HL-60 (cell line): ENCODE measurements around the gene NXNL1.
A peak's percentile ranks its signal among the peaks of the same experiment; 100 is the strongest.

ENCODE experiments used
- DNase-seq, 2 experiments: peaks; one replicate each; pipeline ENCODE4 v3.0.0-alpha.2; 2010 to 2020; ENCODE audit warnings: low read depth in 1 of 2, low spot score in 1 of 2
- H3K27ac ChIP-seq: fragments of 250-450 bp; sonication (Bioruptor Pico); replicated peaks from 2 replicates; pipeline ENCODE4 v1.5.1; 2020; ENCODE audit warnings: mild to moderate bottlenecking, moderate library complexity
- H3K27me3 ChIP-seq: fragments of 250-450 bp; sonication (Bioruptor Pico); 2 replicates; pipeline ENCODE4 v1.5.1; 2021; ENCODE audit warnings: mild to moderate bottlenecking, moderate library complexity; ENCODE audit not compliant: insufficient read depth, poor library complexity, severe bottlenecking
- H3K4me3 ChIP-seq: replicated peaks from 2 replicates; pipeline ENCODE4 v1.5.1; 2011; ENCODE audit warnings: mild to moderate bottlenecking, control low read depth, low read length; ENCODE audit not compliant: insufficient read depth
- GABPA ChIP-seq: IDR thresholded peaks from 2 replicates; pipeline ENCODE4 v1.6.1; 2012; ENCODE audit warnings: low read depth
- POLR2AphosphoS5 ChIP-seq: IDR thresholded peaks from 2 replicates; pipeline ENCODE4 v1.6.1; 2012; ENCODE audit warnings: low read depth
- SPI1 ChIP-seq: IDR thresholded peaks from 2 replicates; pipeline ENCODE4 v1.6.1; 2012; ENCODE audit warnings: low read depth, mild to moderate bottlenecking, borderline replicate concordance
- TF ChIP-seq, protein P1 (sequence below): IDR thresholded peaks from 2 replicates; pipeline ENCODE4 v1.6.1; 2012; ENCODE audit warnings: low read depth; ENCODE audit not compliant: insufficient replicate concordance
- TF ChIP-seq, protein P2 (sequence below): IDR thresholded peaks from one replicate; pipeline ENCODE4 v1.5.1; 2011; ENCODE audit warnings: low read length, control low read depth, inconsistent platforms; ENCODE audit not compliant: insufficient read depth

The NXNL1 gene

DNA sequence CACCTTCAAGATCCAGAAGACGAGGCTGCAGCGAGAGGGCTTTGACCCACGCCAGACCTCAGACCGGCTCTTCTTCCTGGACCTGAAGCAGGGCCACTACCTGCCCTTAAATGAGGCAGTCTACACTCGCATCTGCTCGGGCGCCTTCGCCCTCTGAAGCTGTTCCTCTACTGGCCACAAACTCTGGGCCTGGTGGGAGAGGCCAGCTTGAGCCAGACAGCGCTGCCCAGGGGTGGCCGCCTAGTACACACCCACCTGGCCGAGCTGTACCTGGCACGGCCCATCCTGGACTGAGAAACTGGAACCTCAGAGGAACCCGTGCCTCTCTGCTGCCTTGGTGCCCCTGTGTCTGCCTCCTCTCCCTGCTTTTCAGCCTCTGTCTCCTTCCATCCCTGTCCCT lies 43.7 kb upstream of the NXNL1 start:
- Histone ChIP-seq H3K27ac (peak overlapping the region; percentile 25; the same call in 1 of the 2 replicates), H3K4me3 (no peak overlapping the region), H3K27me3 (no peaks in the 10 kb centered on the region)
- TF ChIP-seq, protein P1, sequence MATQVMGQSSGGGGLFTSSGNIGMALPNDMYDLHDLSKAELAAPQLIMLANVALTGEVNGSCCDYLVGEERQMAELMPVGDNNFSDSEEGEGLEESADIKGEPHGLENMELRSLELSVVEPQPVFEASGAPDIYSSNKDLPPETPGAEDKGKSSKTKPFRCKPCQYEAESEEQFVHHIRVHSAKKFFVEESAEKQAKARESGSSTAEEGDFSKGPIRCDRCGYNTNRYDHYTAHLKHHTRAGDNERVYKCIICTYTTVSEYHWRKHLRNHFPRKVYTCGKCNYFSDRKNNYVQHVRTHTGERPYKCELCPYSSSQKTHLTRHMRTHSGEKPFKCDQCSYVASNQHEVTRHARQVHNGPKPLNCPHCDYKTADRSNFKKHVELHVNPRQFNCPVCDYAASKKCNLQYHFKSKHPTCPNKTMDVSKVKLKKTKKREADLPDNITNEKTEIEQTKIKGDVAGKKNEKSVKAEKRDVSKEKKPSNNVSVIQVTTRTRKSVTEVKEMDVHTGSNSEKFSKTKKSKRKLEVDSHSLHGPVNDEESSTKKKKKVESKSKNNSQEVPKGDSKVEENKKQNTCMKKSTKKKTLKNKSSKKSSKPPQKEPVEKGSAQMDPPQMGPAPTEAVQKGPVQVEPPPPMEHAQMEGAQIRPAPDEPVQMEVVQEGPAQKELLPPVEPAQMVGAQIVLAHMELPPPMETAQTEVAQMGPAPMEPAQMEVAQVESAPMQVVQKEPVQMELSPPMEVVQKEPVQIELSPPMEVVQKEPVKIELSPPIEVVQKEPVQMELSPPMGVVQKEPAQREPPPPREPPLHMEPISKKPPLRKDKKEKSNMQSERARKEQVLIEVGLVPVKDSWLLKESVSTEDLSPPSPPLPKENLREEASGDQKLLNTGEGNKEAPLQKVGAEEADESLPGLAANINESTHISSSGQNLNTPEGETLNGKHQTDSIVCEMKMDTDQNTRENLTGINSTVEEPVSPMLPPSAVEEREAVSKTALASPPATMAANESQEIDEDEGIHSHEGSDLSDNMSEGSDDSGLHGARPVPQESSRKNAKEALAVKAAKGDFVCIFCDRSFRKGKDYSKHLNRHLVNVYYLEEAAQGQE, result no peak
- TF ChIP-seq SPI1 (no peak), GABPA (no peak), POLR2AphosphoS5 (no peak)
- TF ChIP-seq, protein P2, sequence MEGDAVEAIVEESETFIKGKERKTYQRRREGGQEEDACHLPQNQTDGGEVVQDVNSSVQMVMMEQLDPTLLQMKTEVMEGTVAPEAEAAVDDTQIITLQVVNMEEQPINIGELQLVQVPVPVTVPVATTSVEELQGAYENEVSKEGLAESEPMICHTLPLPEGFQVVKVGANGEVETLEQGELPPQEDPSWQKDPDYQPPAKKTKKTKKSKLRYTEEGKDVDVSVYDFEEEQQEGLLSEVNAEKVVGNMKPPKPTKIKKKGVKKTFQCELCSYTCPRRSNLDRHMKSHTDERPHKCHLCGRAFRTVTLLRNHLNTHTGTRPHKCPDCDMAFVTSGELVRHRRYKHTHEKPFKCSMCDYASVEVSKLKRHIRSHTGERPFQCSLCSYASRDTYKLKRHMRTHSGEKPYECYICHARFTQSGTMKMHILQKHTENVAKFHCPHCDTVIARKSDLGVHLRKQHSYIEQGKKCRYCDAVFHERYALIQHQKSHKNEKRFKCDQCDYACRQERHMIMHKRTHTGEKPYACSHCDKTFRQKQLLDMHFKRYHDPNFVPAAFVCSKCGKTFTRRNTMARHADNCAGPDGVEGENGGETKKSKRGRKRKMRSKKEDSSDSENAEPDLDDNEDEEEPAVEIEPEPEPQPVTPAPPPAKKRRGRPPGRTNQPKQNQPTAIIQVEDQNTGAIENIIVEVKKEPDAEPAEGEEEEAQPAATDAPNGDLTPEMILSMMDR, result no peak
- no peak for DNase-seq

DNA sequence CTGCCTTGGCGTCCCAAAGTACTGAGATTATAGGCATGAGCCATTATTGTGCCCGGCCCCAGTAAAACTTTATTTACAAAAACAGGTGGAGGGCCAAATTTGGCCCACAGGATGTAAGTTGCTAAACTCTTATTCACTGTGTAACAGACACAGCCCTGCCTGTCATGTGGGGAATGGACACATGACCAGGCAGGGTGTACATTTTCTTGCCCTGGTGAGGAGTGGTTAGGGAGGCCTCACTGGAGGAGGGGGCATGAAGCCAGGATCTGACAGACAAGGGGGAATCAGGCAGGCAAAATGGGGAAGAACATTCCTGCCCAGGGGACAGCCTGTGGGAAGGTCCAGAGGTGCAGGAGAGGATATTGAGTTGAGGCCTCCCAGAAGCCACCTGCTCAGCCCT lies 43.3 kb upstream of the NXNL1 start:
- Histone ChIP-seq H3K27ac (peak overlapping the region; percentile 25; the same call in 1 of the 2 replicates), H3K27me3 (no peaks in the 10 kb centered on the region), H3K4me3 (no peak overlapping the region)
- no peak for DNase-seq
- TF ChIP-seq, protein P1, result no peak
- TF ChIP-seq POLR2AphosphoS5, result no peak
- no peak for TF ChIP-seq SPI1
- no peak for TF ChIP-seq GABPA
- TF ChIP-seq, protein P2, result no peak

GRCh38 chr19:17503240-17503639 lies 42.5 kb upstream of the NXNL1 start:
- Histone ChIP-seq H3K4me3 (no peak overlapping the region), H3K27me3 (no peaks in the 10 kb centered on the region), H3K27ac (no peak overlapping the region)
- DNase-seq, result no peak
- TF ChIP-seq SPI1, result no peak
- TF ChIP-seq, protein P1, result no peak
- TF ChIP-seq GABPA, result no peak
- TF ChIP-seq POLR2AphosphoS5, result no peak
- TF ChIP-seq, protein P2, result no peak
